Osteoblast (primary cell): ENCODE data around the gene RARA. TPM values are rescaled to one million over a fixed set of nuclear protein-coding genes. Genes with fewer than 3 reads are reported as not detected.

Experiments
- DNase-seq: peaks from one replicate; pipeline ENCODE4 v3.0.0; 2011; ENCODE audit warnings: low spot score, mixed read lengths; ENCODE audit not compliant: insufficient read length; ENCODE audit errors: missing footprints
- H2AFZ ChIP-seq: 2 replicates; pipeline ENCODE4 v1.6.0; 2011; ENCODE audit warnings: mild to moderate bottlenecking, low read length
- H3K27ac ChIP-seq: 2 replicates; pipeline ENCODE4 v1.5.1; 2011; ENCODE audit warnings: mild to moderate bottlenecking, low read depth, low read length, moderate library complexity
- H3K27me3 ChIP-seq: 2 replicates; pipeline ENCODE4 v1.6.0; 2012; ENCODE audit warnings: mild to moderate bottlenecking, control low read depth, inconsistent platforms, low read length, moderate library complexity; ENCODE audit not compliant: insufficient read depth
- H3K36me3 ChIP-seq: 2 replicates; pipeline ENCODE4 v1.5.1; 2011; ENCODE audit warnings: mild to moderate bottlenecking, low read length, control low read depth, moderate library complexity; ENCODE audit not compliant: insufficient read depth
- H3K4me1 ChIP-seq: 2 replicates; pipeline ENCODE4 v1.5.1; 2011; ENCODE audit warnings: mild to moderate bottlenecking, low read length, control low read depth, moderate library complexity; ENCODE audit not compliant: insufficient read depth
- H3K4me2 ChIP-seq: 2 replicates; pipeline ENCODE4 v1.6.0; 2011; ENCODE audit warnings: mild to moderate bottlenecking, low read length; ENCODE audit not compliant: insufficient read depth
- H3K4me3 ChIP-seq: fragments of 200-600 bp; sonication (generic); 3 replicates; pipeline ENCODE4 v1.5.1; 2012; ENCODE audit warnings: mild to moderate bottlenecking, low read length, inconsistent platforms; ENCODE audit not compliant: insufficient read depth
- H3K79me2 ChIP-seq: 2 replicates; pipeline ENCODE4 v1.6.0; 2012; ENCODE audit warnings: mild to moderate bottlenecking, low read length, control low read depth, inconsistent platforms; ENCODE audit not compliant: insufficient read depth
- H3K9me3 ChIP-seq: 2 replicates; pipeline ENCODE4 v1.5.1; 2011; ENCODE audit warnings: low read depth, low read length, control low read depth
- H4K20me1 ChIP-seq: 2 replicates; pipeline ENCODE4 v1.6.0; 2012; ENCODE audit warnings: mild to moderate bottlenecking, low read length, control low read depth; ENCODE audit not compliant: insufficient read depth
- total RNA-seq: library from RNA; depleted of rRNA; stranded (reverse); fragments of >200 nt; gene quantifications from 2 replicates; pipeline ENCODE4 v1.2.3, GENCODE V29; 2012
- TF ChIP-seq, protein P1 (sequence below): IDR thresholded peaks from 2 replicates; pipeline ENCODE4 v1.5.1; 2011; ENCODE audit warnings: mild to moderate bottlenecking, low read depth, low read length, moderate library complexity; ENCODE audit errors: extremely low read depth

Gene RARA
- total RNA-seq, 1 donor = 31.1 TPM

DNA sequence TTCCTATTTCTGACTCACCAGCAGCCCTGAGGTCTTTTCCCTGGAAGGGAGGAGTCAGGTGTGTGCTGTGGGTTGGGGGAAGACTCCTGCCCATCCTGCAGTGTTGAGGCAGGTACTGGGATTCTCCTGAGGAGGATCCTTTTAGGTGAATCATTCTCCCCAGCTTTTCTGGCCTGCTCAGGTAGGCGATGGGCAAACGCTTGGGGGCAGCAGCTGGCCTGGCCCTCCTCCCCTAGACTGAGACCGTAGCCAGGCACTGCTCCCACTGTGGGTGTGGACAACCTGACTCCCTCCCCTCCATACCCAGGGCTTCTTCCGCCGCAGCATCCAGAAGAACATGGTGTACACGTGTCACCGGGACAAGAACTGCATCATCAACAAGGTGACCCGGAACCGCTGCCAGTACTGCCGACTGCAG lies 40.5 kb downstream of the RARA start:
- peaks cover 75% of the 10 kb centered on the region for H3K79me2 ChIP-seq
- H3K36me3 ChIP-seq = peaks cover 31% of the 10 kb centered on the region

DNA sequence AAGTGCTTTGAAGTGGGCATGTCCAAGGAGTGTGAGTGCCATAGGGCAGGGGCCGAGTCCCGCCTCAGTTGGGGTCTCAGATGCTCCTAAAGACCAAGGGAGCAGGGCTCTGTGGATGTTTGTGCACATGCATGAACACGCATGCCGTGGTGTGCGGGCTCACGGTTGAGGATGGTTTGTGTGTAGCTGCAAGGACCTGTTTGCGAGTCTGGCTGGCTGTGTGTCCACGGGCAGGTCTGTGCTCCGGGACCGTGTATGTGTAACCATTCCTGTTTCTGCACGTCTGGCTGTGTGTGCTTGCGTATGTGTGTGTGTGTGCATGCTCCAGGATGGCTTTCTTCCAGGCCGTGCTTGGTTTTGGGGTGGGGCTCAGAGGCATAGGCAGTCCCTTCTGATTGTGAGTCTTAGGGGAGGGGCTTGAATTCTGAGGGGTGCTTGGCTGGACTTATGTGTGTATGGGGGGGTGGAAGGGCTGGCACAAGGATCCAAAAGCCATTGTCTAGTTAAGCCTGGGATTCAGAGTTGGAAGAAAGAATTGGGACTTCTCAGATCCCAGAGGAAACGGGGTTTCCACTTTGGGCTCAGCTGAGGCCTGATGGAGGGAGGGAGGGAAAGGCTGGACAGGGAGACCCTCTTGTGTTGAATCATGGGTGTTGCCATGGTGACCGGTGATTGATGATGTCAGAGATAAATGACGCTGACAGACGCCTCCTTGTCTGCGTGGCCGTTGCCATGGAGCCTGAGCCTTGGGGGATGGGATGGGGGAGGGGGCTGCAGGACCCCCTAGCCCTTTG lies 41.1 kb downstream of the RARA start:
- Histone ChIP-seq H3K36me3 (peaks cover 35% of the 10 kb centered on the region), H3K4me3 (no peak overlapping the region)

More for the DNA sequence above, 40.5 kb downstream of the RARA start:
- Histone ChIP-seq H4K20me1 (peaks cover 67% of the 10 kb centered on the region), H3K27ac (peak overlapping the region; percentile 54), H3K4me2 (no peak overlapping the region), H2AFZ (no peak overlapping the region), H3K9me3 (no peaks in the 10 kb centered on the region), H3K27me3 (no peaks in the 10 kb centered on the region), H3K4me3 (no peak overlapping the region), H3K4me1 (peaks cover 45% of the 10 kb centered on the region)
- peak; percentile 78 for DNase-seq
- TF ChIP-seq, protein P1, sequence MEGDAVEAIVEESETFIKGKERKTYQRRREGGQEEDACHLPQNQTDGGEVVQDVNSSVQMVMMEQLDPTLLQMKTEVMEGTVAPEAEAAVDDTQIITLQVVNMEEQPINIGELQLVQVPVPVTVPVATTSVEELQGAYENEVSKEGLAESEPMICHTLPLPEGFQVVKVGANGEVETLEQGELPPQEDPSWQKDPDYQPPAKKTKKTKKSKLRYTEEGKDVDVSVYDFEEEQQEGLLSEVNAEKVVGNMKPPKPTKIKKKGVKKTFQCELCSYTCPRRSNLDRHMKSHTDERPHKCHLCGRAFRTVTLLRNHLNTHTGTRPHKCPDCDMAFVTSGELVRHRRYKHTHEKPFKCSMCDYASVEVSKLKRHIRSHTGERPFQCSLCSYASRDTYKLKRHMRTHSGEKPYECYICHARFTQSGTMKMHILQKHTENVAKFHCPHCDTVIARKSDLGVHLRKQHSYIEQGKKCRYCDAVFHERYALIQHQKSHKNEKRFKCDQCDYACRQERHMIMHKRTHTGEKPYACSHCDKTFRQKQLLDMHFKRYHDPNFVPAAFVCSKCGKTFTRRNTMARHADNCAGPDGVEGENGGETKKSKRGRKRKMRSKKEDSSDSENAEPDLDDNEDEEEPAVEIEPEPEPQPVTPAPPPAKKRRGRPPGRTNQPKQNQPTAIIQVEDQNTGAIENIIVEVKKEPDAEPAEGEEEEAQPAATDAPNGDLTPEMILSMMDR = no peak

DNA sequence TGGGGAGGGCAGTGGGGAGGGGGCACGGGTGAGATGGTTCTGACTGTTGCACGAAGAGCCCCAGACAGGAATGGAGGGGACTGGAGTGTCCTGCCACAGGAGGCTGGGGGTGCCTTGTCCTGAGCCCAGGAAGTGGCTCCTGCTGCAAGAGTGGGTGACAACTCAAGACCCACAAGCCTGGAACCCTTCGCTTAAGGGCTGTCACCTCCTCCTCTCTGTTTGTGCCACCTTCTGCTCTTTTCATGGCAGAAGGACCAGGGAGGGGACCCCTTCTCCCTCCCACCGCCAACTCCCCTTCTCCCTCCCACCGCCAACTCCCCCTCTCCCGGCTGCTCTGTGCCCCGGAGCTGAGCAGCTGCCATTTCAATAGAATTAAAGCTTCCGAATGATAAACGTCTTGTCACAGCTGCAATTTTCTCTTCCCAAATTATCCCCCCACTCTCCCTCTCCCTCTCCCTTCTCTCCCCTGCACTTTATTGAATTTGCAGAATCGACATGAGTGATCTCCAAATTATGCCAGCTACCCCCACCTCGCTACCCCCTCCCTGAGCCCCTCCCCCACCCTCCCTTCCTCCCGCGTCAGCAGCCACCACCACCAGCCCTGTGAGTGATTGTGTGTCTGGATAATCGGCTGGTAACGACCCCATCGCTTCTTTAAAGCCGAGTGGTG lies 41.8 kb downstream of the RARA start:
- Histone ChIP-seq H3K4me2 (no peak overlapping the region), H3K4me1 (peaks cover 32% of the 10 kb centered on the region)

More for the DNA sequence above, 41.1 kb downstream of the RARA start:
- Histone ChIP-seq H3K79me2 (peaks cover 71% of the 10 kb centered on the region), H3K27ac (peak overlapping the region; percentile 54), H3K4me1 (peaks cover 39% of the 10 kb centered on the region), H3K27me3 (no peaks in the 10 kb centered on the region), H3K9me3 (no peaks in the 10 kb centered on the region), H4K20me1 (peaks cover 72% of the 10 kb centered on the region), H3K4me2 (no peak overlapping the region), H2AFZ (no peak overlapping the region)
- DNase-seq = peak; percentile 92
- TF ChIP-seq, protein P1 = no peak

More for the DNA sequence above, 41.8 kb downstream of the RARA start:
- Histone ChIP-seq H4K20me1 (peaks cover 72% of the 10 kb centered on the region), H3K36me3 (peaks cover 40% of the 10 kb centered on the region), H3K4me3 (no peak overlapping the region), H3K27ac (peak overlapping the region; percentile 54), H3K27me3 (no peaks in the 10 kb centered on the region), H3K79me2 (peaks cover 64% of the 10 kb centered on the region), H2AFZ (no peak overlapping the region), H3K9me3 (no peaks in the 10 kb centered on the region)
- TF ChIP-seq, protein P1 = no peak
- DNase-seq = peak; percentile 44
